CD4-positive, alpha-beta T cell treated with Interleukin-12 subunit alpha and Interleukin-12 subunit beta, for 1 hour (primary cell): ENCODE data around the gene MVD.
A peak's percentile ranks its signal among the peaks of the same experiment; 100 is the strongest.
"Not testable (repeated sequence)": the region's sequence is repeated elsewhere in the genome, so short reads cannot be mapped to it uniquely, and the experiment has no call there.

Experiments
- DNase-seq: peaks from one replicate; pipeline ENCODE4 v3.0.0-alpha.2; 2020

Gene MVD

GRCh38 chr16:88681084-88681680 lies 18.3 kb upstream of the MVD start:
- DNase-seq: peak; percentile 61

- no peak for DNase-seq
Observed at GRCh38 chr16:88680554-88681083, 17.7 kb upstream of the MVD start.

- DNase-seq: no peak
Observed at GRCh38 chr16:88678224-88678979, 15.5 kb upstream of the MVD start.

GRCh38 chr16:88677721-88678120 lies 14.8 kb upstream of the MVD start:
- no peak for DNase-seq

- DNase-seq: no peak
Observed at GRCh38 chr16:88676502-88677242, 13.8 kb upstream of the MVD start.

GRCh38 chr16:88673716-88674379 lies 11.0 kb upstream of the MVD start:
- DNase-seq: no peak

- no peak for DNase-seq
Observed at GRCh38 chr16:88672776-88673175, 9.9 kb upstream of the MVD start.

- DNase-seq: no peak
Observed at GRCh38 chr16:88671806-88672205, 8.9 kb upstream of the MVD start.

- DNase-seq: no peak
Observed at GRCh38 chr16:88669980-88670379, 7.1 kb upstream of the MVD start.

GRCh38 chr16:88669493-88669892 lies 6.6 kb upstream of the MVD start:
- DNase-seq: not testable (repeated sequence)

GRCh38 chr16:88667461-88667860 lies 4.6 kb upstream of the MVD start:
- no peak for DNase-seq

- DNase-seq: no peak
Observed at GRCh38 chr16:88665570-88665969, 2.7 kb upstream of the MVD start.

GRCh38 chr16:88665148-88665547 lies 2.3 kb upstream of the MVD start:
- DNase-seq: no peak

- no peak for DNase-seq
Observed at GRCh38 chr16:88662222-88662842, 559 bp downstream of the MVD start.

- DNase-seq: no peak
Observed at GRCh38 chr16:88661468-88661867, 1.4 kb downstream of the MVD start.

GRCh38 chr16:88659160-88659559 lies 3.7 kb downstream of the MVD start:
- DNase-seq: no peak

- DNase-seq: no peak
Observed at GRCh38 chr16:88658714-88659113, 4.2 kb downstream of the MVD start.

- no peak for DNase-seq
Observed at GRCh38 chr16:88657371-88657770, 5.5 kb downstream of the MVD start.

- DNase-seq: no peak
Observed at GRCh38 chr16:88656291-88656980, 6.5 kb downstream of the MVD start.

GRCh38 chr16:88655733-88656281 lies 7.1 kb downstream of the MVD start:
- DNase-seq: no peak

GRCh38 chr16:88655053-88655732 lies 7.7 kb downstream of the MVD start:
- no peak for DNase-seq
